ENCODE results near the gene CCDC142.

The CCDC142 gene, protein sequence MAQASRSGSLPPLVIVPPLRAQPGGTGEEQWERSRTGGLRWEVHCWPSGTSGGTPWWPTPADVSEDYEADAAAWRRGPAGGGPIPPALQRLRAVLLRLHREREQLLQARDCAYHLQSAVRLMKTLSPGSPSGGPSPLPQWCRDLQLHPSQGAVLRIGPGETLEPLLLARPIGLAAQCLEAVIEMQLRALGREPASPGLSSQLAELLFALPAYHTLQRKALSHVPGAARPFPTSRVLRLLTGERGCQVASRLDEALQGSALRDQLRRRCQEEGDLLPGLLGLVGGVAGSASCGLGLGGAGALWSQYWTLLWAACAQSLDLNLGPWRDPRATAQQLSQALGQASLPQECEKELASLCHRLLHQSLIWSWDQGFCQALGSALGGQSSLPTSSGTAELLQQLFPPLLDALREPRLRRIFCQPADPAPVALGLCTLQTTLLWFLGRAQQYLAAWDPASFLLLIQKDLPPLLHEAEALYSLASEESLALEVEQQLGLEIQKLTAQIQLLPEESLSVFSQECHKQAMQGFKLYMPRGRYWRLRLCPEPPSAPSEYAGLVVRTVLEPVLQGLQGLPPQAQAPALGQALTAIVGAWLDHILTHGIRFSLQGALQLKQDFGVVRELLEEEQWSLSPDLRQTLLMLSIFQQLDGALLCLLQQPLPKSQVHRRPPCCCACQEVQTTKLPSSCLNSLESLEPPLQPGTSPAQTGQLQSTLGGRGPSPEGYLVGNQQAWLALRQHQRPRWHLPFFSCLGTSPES

DNA sequence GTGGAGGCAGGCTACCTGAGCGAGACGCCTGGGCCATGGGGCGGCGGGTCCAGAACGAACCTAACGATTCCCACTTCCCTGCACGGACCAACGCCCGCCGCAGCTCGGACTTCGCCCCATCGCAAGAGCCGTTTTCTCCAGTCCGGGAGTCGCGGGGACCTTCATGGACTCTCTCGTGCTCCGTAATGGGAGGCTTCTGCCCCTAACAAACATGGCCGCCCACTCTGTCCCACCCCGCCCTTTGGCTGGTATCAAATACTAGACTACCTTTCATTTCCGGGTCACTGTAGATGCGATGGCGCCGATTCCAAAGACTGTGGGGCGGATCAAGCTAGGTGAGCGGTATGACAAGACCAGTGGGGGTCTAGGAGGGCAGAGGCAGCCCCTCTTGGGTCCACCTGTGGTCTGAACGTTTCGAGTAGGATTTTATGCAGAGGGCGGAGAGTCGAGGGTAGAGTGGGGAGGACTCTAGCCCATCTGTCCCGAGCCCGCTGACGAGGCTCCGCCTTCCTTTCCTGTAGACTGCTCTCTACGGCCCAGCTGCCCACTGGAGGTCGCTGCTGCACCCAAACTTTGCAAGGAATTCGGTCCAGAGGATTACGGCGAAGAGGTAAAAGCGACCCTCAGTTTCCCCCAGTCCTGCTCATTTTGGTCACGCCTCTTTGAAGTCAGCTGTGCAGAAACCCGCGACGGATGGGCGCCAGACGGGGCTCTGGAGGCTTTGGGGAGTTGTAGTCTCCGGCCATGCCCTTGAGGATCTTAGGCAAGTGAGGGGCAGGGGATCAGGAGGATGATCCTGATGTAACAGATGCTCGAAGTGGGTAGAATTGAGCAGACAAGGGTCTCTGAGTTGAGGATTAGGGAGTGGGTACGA lies at the start of gene CCDC142, which contains the start of gene TTC31:
Gene CCDC142 (minus strand): TSS at position 198 of the 874 bp plus-strand sequence. CDS start 161 bp downstream, at position 37.
Gene TTC31 (plus strand): TSS at position 281 of the 874 bp plus-strand sequence. CDS start 15 bp downstream, at position 296.
- DNase-seq = peak; percentile 94

DNA sequence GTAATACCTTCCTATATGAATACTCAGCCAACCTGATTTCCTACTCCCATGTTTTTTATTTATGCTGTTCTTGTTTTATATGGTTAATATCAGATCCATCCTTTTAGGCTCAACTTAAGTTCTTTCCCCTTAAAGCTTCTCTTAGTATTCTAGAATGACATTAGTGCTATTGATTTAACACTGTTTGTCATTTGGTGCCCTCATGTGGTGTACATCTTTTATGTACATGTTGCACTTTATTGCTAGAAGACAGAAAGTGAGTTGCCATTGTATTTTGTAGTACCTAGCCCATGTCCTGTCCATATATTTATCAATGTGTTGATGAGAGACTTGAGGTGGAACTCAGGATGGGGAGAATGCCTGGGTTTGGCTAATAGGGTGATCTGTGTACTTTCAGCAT lies 49.4 kb upstream of the CCDC142 start:
- DNase-seq = no peak

DNA sequence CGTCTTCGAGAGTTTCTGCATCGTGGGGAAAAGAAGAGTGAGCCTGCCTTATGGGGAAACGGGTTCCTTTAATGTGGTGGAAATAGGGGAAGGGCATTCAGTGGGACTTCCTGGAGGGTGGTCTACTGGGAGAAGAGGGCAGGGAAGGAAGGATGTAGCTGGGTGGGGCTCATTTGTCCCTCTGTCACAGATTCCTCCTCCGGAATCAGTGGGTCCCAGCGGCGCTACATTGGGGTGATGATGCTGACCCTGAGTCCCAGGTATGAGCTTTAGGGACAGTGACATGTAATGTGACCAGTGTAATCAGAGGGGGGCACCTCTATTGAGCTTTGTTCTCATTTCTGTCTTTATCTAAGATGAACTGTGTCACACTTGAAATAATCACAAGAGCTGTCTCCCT lies 48.9 kb upstream of the CCDC142 start:
- no peak for DNase-seq

DNA sequence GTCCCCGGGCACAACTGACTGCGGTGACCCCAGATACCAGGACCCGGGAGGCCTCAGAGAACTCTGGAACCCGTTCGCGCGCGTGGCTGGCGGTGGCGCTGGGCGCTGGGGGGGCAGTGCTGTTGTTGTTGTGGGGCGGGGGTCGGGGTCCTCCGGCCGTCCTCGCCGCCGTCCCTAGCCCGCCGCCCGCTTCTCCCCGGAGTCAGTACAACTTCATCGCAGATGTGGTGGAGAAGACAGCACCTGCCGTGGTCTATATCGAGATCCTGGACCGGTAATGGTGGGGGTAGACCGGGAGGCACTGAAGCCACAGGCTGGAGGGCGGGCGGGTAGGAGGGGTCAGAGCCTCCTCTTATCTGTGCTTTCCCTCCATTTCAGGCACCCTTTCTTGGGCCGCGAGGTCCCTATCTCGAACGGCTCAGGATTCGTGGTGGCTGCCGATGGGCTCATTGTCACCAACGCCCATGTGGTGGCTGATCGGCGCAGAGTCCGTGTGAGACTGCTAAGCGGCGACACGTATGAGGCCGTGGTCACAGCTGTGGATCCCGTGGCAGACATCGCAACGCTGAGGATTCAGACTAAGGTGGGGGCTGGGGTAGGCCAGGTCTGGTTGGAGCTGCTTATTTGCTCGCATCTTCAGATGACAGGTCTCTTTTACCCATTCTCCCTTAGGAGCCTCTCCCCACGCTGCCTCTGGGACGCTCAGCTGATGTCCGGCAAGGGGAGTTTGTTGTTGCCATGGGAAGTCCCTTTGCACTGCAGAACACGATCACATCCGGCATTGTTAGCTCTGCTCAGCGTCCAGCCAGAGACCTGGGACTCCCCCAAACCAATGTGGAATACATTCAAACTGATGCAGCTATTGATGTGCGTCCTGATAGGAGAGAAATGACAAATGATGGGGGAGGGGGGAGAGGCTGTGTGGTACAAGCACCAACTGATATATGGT lies 47.7 kb upstream of the CCDC142 start:
- peak; percentile 10 for DNase-seq

DNA sequence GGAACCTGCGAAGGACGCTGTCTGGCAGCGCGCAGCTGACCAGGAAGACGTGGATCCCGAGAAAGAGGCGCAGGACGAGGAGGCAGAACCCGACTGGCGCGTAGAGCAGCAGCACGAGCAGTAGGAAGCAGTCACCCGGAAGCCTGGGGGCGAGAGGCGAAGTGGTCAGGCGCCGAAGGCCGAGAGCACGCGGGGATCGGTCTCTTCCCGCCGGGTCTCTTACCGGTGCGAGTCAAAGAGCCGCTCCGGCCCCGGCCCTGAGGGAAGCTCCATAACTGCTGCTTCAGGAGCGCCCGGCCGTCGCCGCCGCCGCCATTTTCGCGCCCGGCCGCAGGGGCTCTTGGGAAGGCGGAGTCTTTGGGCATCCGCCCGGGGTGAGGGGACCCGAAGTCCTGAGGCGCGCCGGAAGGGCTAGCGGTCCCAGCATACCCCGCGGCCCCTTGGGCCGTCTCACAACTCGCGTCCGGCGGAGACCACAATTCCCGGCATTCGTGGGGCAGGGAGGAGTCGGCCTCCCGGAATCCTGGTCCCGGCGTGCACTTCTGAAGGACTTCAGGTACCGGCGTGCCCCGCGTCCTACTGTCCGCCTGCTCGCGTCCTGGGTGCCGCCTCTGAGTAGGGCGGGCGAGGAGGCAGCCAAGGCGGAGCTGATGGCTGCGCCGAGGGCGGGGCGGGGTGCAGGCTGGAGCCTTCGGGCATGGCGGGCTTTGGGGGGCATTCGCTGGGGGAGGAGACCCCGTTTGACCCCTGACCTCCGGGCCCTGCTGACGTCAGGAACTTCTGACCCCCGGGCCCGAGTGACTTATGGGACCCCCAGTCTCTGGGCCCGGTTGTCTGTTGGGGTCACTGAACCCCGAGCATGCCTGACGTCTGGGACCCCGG lies 46.8 kb upstream of the CCDC142 start, which contains the start of the genes AUP1 and HTRA2:
Gene AUP1 (minus strand): TSS at position 350 of the 882 bp plus-strand sequence. CDS start 77 bp downstream, at position 273.
Gene HTRA2 (plus strand): TSS at position 577 of the 882 bp plus-strand sequence. CDS start 74 bp downstream, at position 651.
- DNase-seq = peak; percentile 96

DNA sequence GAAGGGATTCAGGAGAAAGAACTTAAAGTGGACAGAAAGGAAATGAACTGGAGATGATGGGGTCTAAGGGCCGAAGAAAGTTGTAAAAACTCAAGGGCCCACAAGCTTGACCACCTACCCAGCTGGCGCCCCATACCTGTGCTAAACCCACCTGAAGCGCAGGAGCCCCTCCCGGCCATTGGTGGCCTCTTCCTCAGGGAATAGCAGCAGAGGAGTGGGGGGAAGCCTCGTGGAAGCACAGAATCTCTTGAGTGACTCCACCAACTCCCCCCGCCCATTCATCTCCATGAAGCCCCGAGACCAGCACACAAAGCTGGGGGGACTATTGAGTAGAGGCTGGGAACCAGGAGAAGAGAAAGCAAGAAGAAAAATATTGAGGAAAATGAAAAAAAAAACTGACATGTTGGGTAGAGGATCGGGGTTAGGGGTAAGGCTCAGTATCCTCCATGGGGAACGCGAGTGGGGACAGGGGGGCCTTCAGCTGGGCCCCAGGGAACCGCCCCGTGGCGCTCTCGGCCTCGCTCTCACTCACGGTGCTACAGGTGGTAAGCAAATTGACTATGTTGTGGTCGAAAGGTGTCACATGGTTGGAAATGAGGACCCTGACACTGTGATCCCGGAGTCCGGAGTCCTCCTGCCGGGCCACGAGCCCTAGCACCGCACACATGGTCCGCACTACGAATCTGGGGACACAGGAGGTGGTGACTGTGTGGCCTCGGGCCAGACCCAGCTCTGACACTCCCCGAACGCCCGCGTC lies 46.0 kb upstream of the CCDC142 start:
- DNase-seq = no peak

DNA sequence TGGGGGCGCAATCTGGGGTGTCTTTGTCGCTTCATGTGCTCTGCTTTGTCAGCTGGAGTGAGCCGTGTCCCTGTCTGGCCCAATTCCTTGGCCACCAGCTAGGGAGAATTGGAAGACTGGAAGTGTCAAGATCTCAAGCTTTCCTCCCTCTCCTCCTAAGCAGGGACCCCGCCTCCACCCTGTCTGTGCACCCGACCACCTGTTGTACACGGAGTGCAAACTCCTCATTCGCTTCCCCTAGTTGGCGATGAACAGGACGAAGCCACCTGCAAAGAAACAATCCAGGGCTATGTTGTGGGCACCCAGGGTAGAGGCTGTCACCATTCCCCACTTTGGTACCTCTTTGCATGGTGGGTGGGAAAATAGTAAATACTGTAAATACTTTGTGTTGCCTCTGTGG lies 44.9 kb upstream of the CCDC142 start:
- no peak for DNase-seq

DNA sequence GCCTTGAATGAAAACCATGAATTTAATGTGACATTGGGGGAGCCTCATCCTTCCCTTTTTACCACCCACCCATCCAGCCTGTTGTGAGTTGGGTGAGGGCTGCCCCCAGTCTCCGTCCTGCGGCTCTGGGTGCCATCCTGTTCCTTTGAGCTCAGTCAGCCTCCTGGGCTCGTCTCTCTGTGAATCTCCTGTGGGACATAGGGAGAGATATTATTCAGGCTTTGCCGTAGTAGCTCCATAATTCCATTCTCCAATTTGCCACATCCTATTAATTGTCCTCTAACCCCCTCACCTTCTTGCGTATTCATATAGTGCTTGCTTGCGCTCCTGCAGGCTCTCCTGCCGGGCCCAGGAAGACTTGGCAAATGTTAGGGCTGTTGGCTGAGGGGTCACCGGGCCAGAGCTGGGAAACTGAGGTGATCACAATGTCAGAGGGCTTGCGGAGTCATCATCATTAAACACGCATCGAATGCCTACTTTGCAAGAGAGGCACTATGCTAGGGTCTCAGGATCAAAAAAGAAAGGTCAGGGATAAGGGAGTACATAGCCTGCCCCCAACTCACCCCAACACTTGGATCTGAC lies 43.9 kb upstream of the CCDC142 start:
- no peak for DNase-seq

DNA sequence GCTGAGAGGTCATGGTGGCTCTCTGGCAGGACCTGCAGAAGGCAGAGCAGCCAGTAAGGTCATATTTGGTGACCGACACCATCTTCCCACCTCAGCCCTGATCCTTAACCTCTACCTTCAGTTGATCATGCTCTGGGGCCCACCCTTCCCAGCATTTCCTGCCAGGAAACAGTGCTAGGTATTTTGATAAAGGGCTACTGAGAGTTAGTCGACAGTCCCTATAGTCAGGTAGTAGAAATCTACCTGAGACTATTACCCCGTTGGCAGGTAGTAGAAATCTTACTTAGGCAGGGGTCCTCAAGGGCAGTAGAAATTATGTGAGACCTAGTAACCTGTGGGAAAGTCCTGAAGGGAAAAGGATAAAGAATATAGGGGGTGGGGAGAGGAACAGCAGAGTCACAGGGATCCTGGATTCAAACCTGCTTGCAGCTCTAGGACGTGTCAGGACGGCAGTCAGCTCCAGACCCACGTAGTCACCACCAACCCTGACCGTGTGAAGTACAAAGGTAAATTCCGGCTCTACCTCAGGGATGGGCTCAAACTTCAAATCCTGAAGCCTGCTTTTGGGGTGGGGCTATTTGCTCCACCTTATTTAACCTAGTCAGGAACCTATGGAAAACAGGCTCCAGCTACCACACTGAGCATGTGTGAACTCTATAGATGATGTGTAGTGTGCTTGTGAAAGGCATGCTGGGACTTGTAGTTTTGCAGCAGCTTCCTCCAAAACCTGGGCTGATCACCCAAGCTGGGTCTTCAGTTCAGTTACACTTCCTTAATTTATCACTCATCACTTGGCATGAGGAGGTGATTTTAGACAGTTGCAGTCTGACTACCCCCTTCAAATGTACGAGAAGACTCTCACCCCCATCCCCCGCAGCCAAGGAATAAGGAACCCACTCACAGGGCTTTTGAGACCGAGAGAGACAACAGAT lies 43.2 kb upstream of the CCDC142 start, which contains the start of gene DQX1:
Gene DQX1 (minus strand): TSS at position 515 of the 932 bp plus-strand sequence. CDS start 502 bp downstream, at position 13.
- peak; percentile 9 for DNase-seq

DNA sequence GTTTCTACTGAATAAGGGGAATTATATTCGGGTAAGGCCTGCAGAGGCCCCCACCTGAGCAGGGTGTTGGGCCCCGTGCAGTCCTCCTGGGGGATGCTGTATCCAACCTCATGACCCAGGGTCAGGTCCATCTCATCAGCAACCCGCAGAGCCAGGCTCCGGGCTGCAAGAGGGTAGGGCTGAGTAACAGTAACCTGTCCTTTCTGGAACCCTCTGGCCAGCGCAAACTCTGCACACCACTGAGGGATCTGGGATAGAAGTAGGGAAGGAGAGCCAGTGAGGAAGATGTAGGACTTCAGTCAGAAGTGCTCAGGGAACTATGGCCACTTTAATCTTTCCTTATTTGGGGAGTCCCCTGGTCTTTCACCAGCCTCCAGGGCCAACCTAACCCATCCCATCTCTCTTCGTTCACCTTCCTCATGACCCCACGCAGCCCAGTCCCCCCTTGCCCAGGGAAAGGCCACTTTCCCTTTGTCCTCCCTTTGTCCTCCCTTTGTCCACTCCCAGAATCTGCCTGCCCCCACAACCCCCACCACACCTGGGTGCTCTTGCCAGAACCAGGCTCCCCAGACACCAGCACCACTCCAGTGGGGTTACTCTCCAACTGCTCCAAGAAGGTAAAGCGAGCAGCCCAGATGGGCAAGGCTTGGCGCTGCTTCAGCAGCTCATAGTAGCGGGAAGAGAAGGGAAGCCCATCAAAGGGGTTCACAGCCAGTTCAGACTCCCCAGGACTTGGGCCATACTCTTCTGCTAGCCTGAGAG lies 42.3 kb upstream of the CCDC142 start:
- DNase-seq = no peak

DNA sequence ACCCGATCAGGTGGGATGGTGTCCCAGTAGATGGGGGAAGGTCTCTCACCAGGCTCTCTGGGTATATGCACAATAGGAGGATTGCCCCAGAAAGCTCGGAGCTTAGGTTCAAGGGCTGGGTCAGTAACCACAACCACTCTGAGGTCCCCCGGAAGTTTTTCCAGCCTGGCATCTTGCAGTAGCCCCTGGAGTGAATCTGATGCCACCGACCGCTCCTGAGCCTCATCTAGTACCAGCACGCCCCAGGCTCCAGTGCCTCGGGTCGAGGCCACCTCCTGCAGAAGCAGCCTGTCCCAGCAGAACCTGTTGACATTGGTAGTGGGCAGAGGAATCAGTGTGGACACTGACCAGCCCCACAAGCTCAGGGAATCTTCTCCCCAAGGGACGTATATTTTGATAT lies 41.2 kb upstream of the CCDC142 start:
- no peak for DNase-seq

DNA sequence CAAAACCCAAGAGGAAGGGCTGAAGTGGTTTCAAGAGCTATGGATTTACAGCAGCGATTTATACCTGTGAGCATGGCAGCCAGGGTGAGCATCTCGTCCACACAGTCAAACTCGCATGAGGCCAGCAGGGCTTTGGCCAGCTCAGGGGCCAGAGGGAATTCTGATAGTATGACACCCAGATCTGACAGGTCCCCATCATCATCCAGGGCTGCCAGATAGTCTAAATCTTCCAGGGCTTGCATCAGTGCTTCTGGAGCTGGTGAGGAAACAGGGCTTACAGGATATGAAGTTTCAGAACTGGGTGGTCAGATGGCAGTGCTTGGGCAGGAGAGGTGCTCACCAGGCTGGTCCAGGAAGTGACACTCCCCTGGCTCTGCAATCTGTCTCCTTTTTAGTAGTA lies 39.7 kb upstream of the CCDC142 start:
- no peak for DNase-seq

DNA sequence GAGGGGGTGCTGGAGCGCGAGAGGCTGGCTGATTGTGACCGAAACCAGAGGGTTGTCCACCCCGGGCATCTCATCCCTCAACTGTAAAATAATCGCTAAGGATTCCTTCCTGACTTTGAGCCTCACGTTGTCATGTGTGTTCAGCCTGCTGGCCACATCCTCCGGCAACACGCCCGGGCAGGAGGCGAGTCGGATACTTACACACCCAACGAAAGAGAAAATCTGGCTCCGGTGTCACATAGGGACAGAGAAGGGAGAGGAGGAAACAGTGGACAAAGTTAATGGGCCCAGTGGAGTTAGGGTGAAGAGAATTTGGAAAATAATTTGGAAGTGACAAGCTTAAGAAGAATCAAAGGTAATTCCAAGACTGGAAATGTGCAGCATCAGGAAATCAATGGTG lies 33.9 kb upstream of the CCDC142 start:
- DNase-seq = no peak

DNA sequence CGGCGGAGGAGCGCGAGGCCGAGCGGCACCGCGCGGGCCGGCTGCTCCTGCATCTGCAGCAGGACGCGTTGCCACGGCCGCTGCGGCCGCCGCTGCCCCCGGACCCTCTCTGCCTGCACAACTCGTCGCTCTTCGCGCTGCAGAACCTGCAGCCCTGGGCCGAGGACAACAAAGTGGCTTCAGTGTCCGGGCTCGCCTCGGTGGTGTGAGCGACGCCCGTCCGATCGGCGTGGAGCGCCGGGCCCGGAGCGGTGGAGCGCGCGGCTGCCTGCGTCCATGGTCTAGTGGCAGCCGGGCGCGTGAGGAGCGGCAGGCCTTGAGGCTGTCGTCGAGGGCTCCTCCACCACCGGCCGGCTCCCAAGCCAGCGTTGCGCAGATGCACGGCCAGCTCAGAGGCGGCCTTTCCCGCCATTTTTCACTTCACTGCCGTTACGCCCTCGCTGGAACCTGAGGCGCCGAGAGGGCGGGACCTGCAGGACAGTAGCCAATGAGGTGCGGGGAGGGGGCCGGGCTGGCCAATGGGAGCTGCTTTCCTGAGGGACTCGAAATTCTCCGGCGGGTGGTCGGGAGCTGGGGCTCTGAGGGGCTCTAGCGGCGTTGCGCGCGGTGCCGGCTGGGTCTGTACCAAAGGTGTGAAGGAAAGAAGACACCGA lies 33.3 kb upstream of the CCDC142 start:
- DNase-seq = no peak

DNA sequence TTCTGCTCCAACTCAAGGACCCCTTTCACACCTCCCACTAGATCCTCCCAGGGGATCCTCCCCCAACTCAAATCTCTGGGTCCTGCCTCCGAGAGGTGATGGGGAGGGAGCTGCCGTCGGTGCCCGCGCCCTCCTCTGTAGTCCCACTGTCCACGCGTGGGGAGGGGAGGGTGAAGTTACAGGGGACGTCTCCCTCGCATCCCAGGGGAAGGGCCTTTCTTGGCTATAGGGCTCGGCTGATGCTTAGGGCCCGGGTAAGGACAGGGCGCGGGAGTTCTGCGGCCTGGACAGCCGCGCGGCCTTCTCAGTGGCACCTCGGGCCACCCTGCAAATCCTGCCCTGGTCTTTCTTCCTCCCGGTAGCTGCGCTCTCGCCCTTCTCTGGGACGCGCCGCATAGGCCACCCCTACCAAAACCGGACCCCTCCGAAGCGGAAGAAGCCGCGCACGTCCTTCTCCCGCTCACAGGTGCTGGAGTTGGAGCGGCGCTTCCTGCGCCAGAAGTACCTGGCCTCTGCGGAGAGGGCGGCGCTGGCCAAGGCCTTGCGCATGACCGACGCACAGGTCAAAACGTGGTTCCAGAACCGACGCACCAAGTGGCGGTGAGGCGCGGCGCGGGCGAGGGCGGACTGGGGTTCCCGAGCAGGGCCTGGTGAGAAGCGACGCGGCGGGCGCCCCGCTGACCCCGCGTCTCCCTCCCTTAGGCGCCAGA lies 32.6 kb upstream of the CCDC142 start:
- DNase-seq = no peak

Measured in NCI-H1105 treated with DMSO at 0.1 percent for 48 hours (cell line).